Colonic mucosa (tissue), 4 donors: Measurements from ENCODE around the gene TMEM132C. TPM values are rescaled to one million over a fixed set of nuclear protein-coding genes. Genes with fewer than 3 reads are reported as not detected.

Source experiments
- DNase-seq: peaks from one replicate; pipeline ENCODE4 v3.0.0-alpha.2; 2020
- H3K27ac ChIP-seq: fragments of 200-600 bp; one replicate; pipeline ENCODE4 v1.8.0; 2021
- H3K27me3 ChIP-seq: fragments of 200-600 bp; one replicate; pipeline ENCODE4 v1.8.0; 2021
- H3K36me3 ChIP-seq: fragments of 200-600 bp; one replicate; pipeline ENCODE4 v1.8.0; 2021
- H3K4me1 ChIP-seq: fragments of 200-600 bp; one replicate; pipeline ENCODE4 v1.8.0; 2021; ENCODE audit warnings: mild to moderate bottlenecking
- H3K4me3 ChIP-seq: fragments of 200-600 bp; one replicate; pipeline ENCODE4 v1.8.0; 2021
- H3K9ac ChIP-seq, 2 donors: one replicate each; pipeline ENCODE4 v1.7.0; 2013; ENCODE audit warnings: control low read depth in 2 of 2, low read depth in 2 of 2, low read length in 2 of 2
- H3K9me3 ChIP-seq: fragments of 200-600 bp; one replicate; pipeline ENCODE4 v1.8.0; 2021
- CTCF ChIP-seq: fragments of 200-600 bp; IDR thresholded peaks from one replicate; pipeline ENCODE4 v1.8.0; 2022; ENCODE audit warnings: antibody characterized with exemption, mild to moderate bottlenecking
- intact Hi-C: fragments of 100-400 bp; cut with DNase I; formaldehyde crosslinking; loops from one replicate; pipeline ENCODE4 v1.14.1; 2022
- total RNA-seq, 2 donors: library from RNA; stranded (reverse); fragmentation: NEBNext Ultra II Directional in 1 of 2; extraction: Animal tissue kit (Norgen Biotek cat#: 25700) in 1 of 2; gene quantifications; one replicate each; pipeline ENCODE4 v1.2.1, GENCODE V29; 2021
- donor health status: healthy.
- donor health status: DM: no; HTN: no; CAD: no.
- donor health status: DM: no; HTN: no; CAD: no.

TMEM132C gene
- total RNA-seq, 2 donors from 2014 or later: 0.25 to 0.42 TPM

DNA sequence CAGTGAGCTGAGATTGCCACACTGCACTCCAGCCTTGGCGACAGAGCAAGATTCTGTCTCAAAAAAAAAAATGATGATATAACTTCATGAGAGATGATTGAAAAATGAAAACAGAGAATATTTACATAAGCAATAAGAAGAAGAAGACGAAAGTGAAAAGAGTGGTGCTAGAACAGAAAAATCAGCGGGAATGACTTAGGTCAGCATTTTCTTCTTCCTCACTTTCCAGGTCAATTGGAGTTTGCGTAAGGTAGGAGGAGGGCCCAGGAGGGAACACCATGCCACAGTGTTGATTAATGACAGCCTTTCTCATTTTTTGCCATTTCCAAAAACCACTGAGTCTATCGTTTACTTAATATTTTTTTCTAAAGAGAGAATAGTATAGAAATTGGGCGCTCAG lies 356.8 kb downstream of the TMEM132C start:
- Histone ChIP-seq H3K4me1 (no peaks in the 10 kb centered on the region), H3K27me3 (no peaks in the 10 kb centered on the region), H3K27ac (no peak overlapping the region), H3K36me3 (no peaks in the 10 kb centered on the region), H3K9me3 (no peaks in the 10 kb centered on the region), H3K9ac (no peak overlapping the region), H3K4me3 (no peak overlapping the region)
- TF ChIP-seq CTCF: no peak
- intact Hi-C loops: no loop called here
- no peak for DNase-seq

GRCh38 chr12:128626808-128627320 lies 359.9 kb downstream of the TMEM132C start:
- no peak overlapping the region for H3K9ac ChIP-seq
- H3K27me3 ChIP-seq: no peaks in the 10 kb centered on the region
- H3K9me3 ChIP-seq: no peaks in the 10 kb centered on the region
- no peaks in the 10 kb centered on the region for H3K4me1 ChIP-seq
- H3K36me3 ChIP-seq: no peaks in the 10 kb centered on the region
- TF ChIP-seq CTCF: no peak
- no peak for DNase-seq
- intact Hi-C loops: no loop called here
- H3K27ac ChIP-seq: no peak overlapping the region
- H3K4me3 ChIP-seq: no peak overlapping the region

DNA sequence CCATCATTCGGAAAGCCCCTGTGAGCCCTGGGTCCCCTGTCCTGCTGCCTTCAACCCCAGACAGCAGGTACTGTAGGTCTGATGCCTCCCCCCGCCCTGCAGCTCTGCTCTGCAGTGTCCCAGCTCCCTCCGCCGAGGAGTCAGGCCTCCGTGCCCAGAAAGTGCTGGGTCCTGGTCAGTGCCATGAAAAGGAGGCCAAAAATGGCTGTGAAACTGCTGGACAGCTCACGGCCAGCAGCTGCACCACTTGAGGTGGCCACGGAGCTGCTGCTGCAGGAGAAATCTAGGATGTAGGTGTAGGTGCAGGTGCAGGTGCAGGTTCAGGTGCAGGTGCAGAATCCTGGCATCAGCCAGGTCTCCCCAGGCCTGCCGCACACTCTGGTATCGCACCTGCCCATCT lies 360.7 kb downstream of the TMEM132C start:
- DNase-seq: no peak
- H3K36me3 ChIP-seq: no peaks in the 10 kb centered on the region
- no peaks in the 10 kb centered on the region for H3K27me3 ChIP-seq
- TF ChIP-seq CTCF: no peak
- H3K4me3 ChIP-seq: no peak overlapping the region
- no peak overlapping the region for H3K9ac ChIP-seq
- no peaks in the 10 kb centered on the region for H3K4me1 ChIP-seq
- intact Hi-C loops: no loop called here
- no peak overlapping the region for H3K27ac ChIP-seq
- H3K9me3 ChIP-seq: no peaks in the 10 kb centered on the region

GRCh38 chr12:128629979-128630378 lies 363.0 kb downstream of the TMEM132C start:
- no peak for TF ChIP-seq CTCF
- no peak overlapping the region for H3K9ac ChIP-seq

GRCh38 chr12:128637642-128638606 lies 371.0 kb downstream of the TMEM132C start:
- Histone ChIP-seq H3K9ac (no peak overlapping the region), H3K4me3 (no peak overlapping the region), H3K27ac (no peak overlapping the region), H3K4me1 (no peaks in the 10 kb centered on the region), H3K9me3 (no peaks in the 10 kb centered on the region), H3K36me3 (no peaks in the 10 kb centered on the region), H3K27me3 (no peaks in the 10 kb centered on the region)
- intact Hi-C loops: no loop called here
- no peak for TF ChIP-seq CTCF
- no peak for DNase-seq

More at GRCh38 chr12:128629979-128630378, 363.0 kb downstream of the TMEM132C start:
- no peak for DNase-seq
- Histone ChIP-seq H3K9me3 (no peaks in the 10 kb centered on the region), H3K27me3 (no peaks in the 10 kb centered on the region), H3K27ac (no peak overlapping the region), H3K36me3 (no peaks in the 10 kb centered on the region), H3K4me1 (no peaks in the 10 kb centered on the region), H3K4me3 (no peak overlapping the region)
- intact Hi-C loops: no loop called here
